GM23338 (cell line): ENCODE results near the gene SMTN. TPM values are rescaled to one million over a fixed set of nuclear protein-coding genes. Genes with fewer than 3 reads are reported as not detected.
A peak's percentile ranks its signal among the peaks of the same experiment; 100 is the strongest.

ENCODE experiments used
- ATAC-seq: fragments of 200-7000 bp; cut with Tn5 transposase; 3 replicates; pipeline ENCODE4 v1.9.1; 2020
- DNase-seq: peaks from one replicate; pipeline ENCODE4 v3.0.0-alpha.2; 2015; ENCODE audit warnings: low spot score
- H2AFZ ChIP-seq: fragments of 200-600 bp; sonication (generic); 2 replicates; pipeline ENCODE4 v1.8.0; 2016; ENCODE audit warnings: antibody characterized with exemption, mild to moderate bottlenecking, moderate library complexity
- H3F3A ChIP-seq: fragments of 200-600 bp; sonication (generic); replicated peaks from 2 replicates; pipeline ENCODE4 v1.8.0; 2017; ENCODE audit warnings: antibody characterized with exemption, mixed run types, low read depth
- H3K27ac ChIP-seq: fragments of 200-600 bp; sonication (generic); 2 replicates; pipeline ENCODE4 v1.6.1; 2016; ENCODE audit warnings: low read depth
- H3K27me3 ChIP-seq: fragments of 200-600 bp; sonication (generic); 2 replicates; pipeline ENCODE4 v1.8.0; 2016; ENCODE audit warnings: mild to moderate bottlenecking, mixed run types, moderate library complexity; ENCODE audit not compliant: insufficient read depth
- H3K36me3 ChIP-seq: fragments of 200-600 bp; sonication (generic); 2 replicates; pipeline ENCODE4 v1.8.0; 2016; ENCODE audit warnings: mild to moderate bottlenecking; ENCODE audit not compliant: insufficient read depth
- H3K4me1 ChIP-seq: fragments of 200-600 bp; sonication (generic); 2 replicates; pipeline ENCODE4 v1.8.0; 2016; ENCODE audit warnings: mild to moderate bottlenecking, moderate library complexity; ENCODE audit not compliant: insufficient read depth
- H3K4me2 ChIP-seq: fragments of 200-600 bp; sonication (generic); 2 replicates; pipeline ENCODE4 v1.7.1; 2017; ENCODE audit warnings: mixed run types
- H3K4me3 ChIP-seq: fragments of 200-600 bp; sonication (generic); 2 replicates; pipeline ENCODE4 v1.6.1; 2016; ENCODE audit warnings: mixed run types
- H3K79me2 ChIP-seq: fragments of 200-600 bp; sonication (generic); replicated peaks from 2 replicates; pipeline ENCODE4 v1.8.0; 2017; ENCODE audit warnings: mild to moderate bottlenecking; ENCODE audit not compliant: insufficient read depth
- H3K9me2 ChIP-seq: fragments of 200-600 bp; sonication (generic); 2 replicates; pipeline ENCODE4 v1.8.0; 2017; ENCODE audit not compliant: insufficient read depth
- H4K20me1 ChIP-seq: fragments of 200-600 bp; sonication (generic); replicated peaks from 2 replicates; pipeline ENCODE4 v1.8.0; 2017; ENCODE audit warnings: mild to moderate bottlenecking; ENCODE audit not compliant: insufficient read depth
- H3K27ac Mint-ChIP-seq: 2 replicates; pipeline ENCODE4 v1.8.0; 2020; ENCODE audit warnings: inconsistent platforms, mild to moderate bottlenecking, moderate library complexity, mixed read lengths
- H3K27me3 Mint-ChIP-seq: 3 replicates; pipeline ENCODE4 v1.8.0; 2022; ENCODE audit warnings: low read depth, mild to moderate bottlenecking, moderate library complexity, mixed read lengths, inconsistent platforms; ENCODE audit not compliant: insufficient read depth, poor library complexity
- H3K36me3 Mint-ChIP-seq: 3 replicates; pipeline ENCODE4 v1.8.0; 2021; ENCODE audit warnings: low read depth, mild to moderate bottlenecking, inconsistent platforms, moderate library complexity, mixed read lengths
- H3K4me1 Mint-ChIP-seq: 3 replicates; pipeline ENCODE4 v1.8.0; 2020; ENCODE audit warnings: mild to moderate bottlenecking, inconsistent platforms, mixed read lengths
- H3K4me3 Mint-ChIP-seq: 3 replicates; pipeline ENCODE4 v1.8.0; 2021; ENCODE audit warnings: moderate library complexity, mild to moderate bottlenecking, inconsistent platforms, mixed read lengths
- H3K9me3 Mint-ChIP-seq: 3 replicates; pipeline ENCODE4 v1.8.0; 2020; ENCODE audit warnings: moderate library complexity, mild to moderate bottlenecking, inconsistent platforms, mixed read lengths
- CREB1 ChIP-seq: fragments of 250-450 bp; sonication (Bioruptor Pico); IDR thresholded peaks from 2 replicates; pipeline ENCODE4 v1.5.0; 2020; ENCODE audit warnings: low read depth, mild to moderate bottlenecking, moderate library complexity
- EZH2 ChIP-seq: fragments of 200-600 bp; sonication (generic); IDR thresholded peaks from one replicate; pipeline ENCODE4 v1.8.0; 2017; ENCODE audit warnings: antibody characterized with exemption, mild to moderate bottlenecking, low read depth; ENCODE audit not compliant: unreplicated experiment
- EZH2phosphoT487 ChIP-seq: fragments of 200-600 bp; sonication (generic); IDR thresholded peaks from one replicate; pipeline ENCODE4 v1.8.1; 2018; ENCODE audit warnings: antibody characterized with exemption; ENCODE audit not compliant: unreplicated experiment
- JUNB ChIP-seq: IDR thresholded peaks from one replicate; pipeline ENCODE4 v1.6.1; 2016; ENCODE audit warnings: antibody characterized with exemption; ENCODE audit not compliant: unreplicated experiment
- NANOG ChIP-seq: IDR thresholded peaks from 2 replicates; pipeline ENCODE4 v1.6.1; 2016; ENCODE audit warnings: antibody characterized with exemption, borderline replicate concordance
- POLR2AphosphoS5 ChIP-seq: IDR thresholded peaks from 2 replicates; pipeline ENCODE4 v1.6.1; 2016; ENCODE audit warnings: antibody characterized with exemption, low read depth
- STAT1 ChIP-seq: IDR thresholded peaks from one replicate; pipeline ENCODE4 v1.6.1; 2016; ENCODE audit warnings: antibody characterized with exemption; ENCODE audit not compliant: unreplicated experiment
- ZNF114 ChIP-seq: fragments of 250-450 bp; sonication (Bioruptor Pico); IDR thresholded peaks from 2 replicates; pipeline ENCODE4 v1.5.0; 2020; ENCODE audit warnings: mild to moderate bottlenecking, moderate library complexity
- ZNF331 ChIP-seq: fragments of 250-450 bp; sonication (Bioruptor Pico); IDR thresholded peaks from 2 replicates; pipeline ENCODE4 v1.5.0; 2020; ENCODE audit warnings: low read depth, mild to moderate bottlenecking, moderate library complexity
- polyA plus RNA-seq: library from polyadenylated mRNA; unstranded; fragments of >200 nt; fragmentation: Nextera tagmentation; extraction: Ambion mirVana; gene quantifications from 2 replicates; pipeline ENCODE4 v1.2.1, GENCODE V29; 2016
- total RNA-seq: library from RNA; depleted of rRNA; stranded (reverse); fragments of >200 nt; shearing (Covaris generic); gene quantifications from 2 replicates; pipeline ENCODE4 v1.2.3, GENCODE V29; 2014
- TF ChIP-seq, protein P1 (sequence below): IDR thresholded peaks from 2 replicates; pipeline ENCODE4 v1.6.1; 2016; ENCODE audit warnings: antibody characterized with exemption
- TF ChIP-seq, protein P2 (sequence below): IDR thresholded peaks from one replicate; pipeline ENCODE4 v1.6.1; 2018; ENCODE audit warnings: antibody characterized with exemption; ENCODE audit not compliant: unreplicated experiment
- TF ChIP-seq, protein P3 (sequence below): fragments of 250-450 bp; sonication (Bioruptor Pico); IDR thresholded peaks from 2 replicates; pipeline ENCODE4 v1.5.0; 2020; ENCODE audit warnings: mild to moderate bottlenecking, moderate library complexity
- TF ChIP-seq, protein P4 (sequence below), 2 experiments: fragments of 200-600 bp in 1 of 2; sonication (generic) in 1 of 2; conservative IDR thresholded peaks; 2 replicates each; pipeline versions ENCODE4 v1.5.1 to v1.6.1; 2016 to 2017; ENCODE audit warnings: antibody characterized with exemption in 2 of 2, low read depth in 2 of 2, mild to moderate bottlenecking in 2 of 2, moderate library complexity in 1 of 2

Gene SMTN
- total and polyA plus RNA-seq, 2 experiments from 2014 or later = 27.4 to 32.2 TPM

DNA sequence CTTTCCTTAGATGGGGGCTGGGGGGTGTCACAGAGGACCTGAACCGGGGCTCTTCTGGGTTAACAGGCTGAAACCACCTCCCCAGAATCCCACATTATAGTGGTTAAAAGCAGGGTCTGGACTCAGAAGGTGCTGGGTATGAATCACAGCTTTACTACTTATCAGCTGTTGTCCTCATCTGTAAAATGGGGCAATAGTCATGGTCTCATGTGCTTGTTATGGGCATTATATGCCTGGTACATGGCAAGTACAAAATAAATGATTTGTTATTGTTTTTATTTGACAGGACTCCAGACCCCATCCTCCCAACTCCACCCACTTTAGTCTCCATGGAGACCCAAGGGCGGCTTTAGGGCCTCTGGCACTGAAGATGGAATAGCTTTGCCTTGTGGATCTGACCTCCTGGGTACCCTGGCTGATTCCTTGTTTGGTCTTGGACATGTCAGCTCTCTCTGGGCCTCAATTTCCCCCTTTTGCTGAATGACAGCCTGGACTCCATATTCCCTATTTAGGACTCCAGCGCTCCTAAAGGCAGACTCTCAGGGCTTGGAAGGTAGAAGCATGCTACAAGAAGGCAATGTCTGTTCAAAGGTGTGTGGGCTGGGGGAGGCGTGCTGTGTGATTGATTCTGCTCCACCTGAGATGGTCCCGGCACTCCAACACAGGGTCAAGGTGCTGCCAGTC, 812 bp upstream of the SMTN start:
- H3K4me3 ChIP-seq = peak overlapping the region; percentile 66
- peak overlapping the region; percentile 87 for H3K4me3 Mint-ChIP-seq
- H3K4me2 ChIP-seq = peak overlapping the region; percentile 100
- H3K27me3 Mint-ChIP-seq = peaks cover 24% of the 10 kb centered on the region
- no peak overlapping the region for H2AFZ ChIP-seq
- H3K27ac Mint-ChIP-seq = peak overlapping the region; percentile 98
- no peak for TF ChIP-seq ZNF331
- TF ChIP-seq STAT1 = no peak
- TF ChIP-seq, protein P1, sequence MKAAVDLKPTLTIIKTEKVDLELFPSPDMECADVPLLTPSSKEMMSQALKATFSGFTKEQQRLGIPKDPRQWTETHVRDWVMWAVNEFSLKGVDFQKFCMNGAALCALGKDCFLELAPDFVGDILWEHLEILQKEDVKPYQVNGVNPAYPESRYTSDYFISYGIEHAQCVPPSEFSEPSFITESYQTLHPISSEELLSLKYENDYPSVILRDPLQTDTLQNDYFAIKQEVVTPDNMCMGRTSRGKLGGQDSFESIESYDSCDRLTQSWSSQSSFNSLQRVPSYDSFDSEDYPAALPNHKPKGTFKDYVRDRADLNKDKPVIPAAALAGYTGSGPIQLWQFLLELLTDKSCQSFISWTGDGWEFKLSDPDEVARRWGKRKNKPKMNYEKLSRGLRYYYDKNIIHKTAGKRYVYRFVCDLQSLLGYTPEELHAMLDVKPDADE = no peak
- no peak for TF ChIP-seq JUNB
- TF ChIP-seq ZNF114 (CRISPR knock-in tag) = no peak
- TF ChIP-seq CREB1 = no peak
- TF ChIP-seq, protein P2, sequence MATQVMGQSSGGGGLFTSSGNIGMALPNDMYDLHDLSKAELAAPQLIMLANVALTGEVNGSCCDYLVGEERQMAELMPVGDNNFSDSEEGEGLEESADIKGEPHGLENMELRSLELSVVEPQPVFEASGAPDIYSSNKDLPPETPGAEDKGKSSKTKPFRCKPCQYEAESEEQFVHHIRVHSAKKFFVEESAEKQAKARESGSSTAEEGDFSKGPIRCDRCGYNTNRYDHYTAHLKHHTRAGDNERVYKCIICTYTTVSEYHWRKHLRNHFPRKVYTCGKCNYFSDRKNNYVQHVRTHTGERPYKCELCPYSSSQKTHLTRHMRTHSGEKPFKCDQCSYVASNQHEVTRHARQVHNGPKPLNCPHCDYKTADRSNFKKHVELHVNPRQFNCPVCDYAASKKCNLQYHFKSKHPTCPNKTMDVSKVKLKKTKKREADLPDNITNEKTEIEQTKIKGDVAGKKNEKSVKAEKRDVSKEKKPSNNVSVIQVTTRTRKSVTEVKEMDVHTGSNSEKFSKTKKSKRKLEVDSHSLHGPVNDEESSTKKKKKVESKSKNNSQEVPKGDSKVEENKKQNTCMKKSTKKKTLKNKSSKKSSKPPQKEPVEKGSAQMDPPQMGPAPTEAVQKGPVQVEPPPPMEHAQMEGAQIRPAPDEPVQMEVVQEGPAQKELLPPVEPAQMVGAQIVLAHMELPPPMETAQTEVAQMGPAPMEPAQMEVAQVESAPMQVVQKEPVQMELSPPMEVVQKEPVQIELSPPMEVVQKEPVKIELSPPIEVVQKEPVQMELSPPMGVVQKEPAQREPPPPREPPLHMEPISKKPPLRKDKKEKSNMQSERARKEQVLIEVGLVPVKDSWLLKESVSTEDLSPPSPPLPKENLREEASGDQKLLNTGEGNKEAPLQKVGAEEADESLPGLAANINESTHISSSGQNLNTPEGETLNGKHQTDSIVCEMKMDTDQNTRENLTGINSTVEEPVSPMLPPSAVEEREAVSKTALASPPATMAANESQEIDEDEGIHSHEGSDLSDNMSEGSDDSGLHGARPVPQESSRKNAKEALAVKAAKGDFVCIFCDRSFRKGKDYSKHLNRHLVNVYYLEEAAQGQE = no peak
- no peak for TF ChIP-seq NANOG
- TF ChIP-seq EZH2phosphoT487 = no peak
- TF ChIP-seq, protein P3, sequence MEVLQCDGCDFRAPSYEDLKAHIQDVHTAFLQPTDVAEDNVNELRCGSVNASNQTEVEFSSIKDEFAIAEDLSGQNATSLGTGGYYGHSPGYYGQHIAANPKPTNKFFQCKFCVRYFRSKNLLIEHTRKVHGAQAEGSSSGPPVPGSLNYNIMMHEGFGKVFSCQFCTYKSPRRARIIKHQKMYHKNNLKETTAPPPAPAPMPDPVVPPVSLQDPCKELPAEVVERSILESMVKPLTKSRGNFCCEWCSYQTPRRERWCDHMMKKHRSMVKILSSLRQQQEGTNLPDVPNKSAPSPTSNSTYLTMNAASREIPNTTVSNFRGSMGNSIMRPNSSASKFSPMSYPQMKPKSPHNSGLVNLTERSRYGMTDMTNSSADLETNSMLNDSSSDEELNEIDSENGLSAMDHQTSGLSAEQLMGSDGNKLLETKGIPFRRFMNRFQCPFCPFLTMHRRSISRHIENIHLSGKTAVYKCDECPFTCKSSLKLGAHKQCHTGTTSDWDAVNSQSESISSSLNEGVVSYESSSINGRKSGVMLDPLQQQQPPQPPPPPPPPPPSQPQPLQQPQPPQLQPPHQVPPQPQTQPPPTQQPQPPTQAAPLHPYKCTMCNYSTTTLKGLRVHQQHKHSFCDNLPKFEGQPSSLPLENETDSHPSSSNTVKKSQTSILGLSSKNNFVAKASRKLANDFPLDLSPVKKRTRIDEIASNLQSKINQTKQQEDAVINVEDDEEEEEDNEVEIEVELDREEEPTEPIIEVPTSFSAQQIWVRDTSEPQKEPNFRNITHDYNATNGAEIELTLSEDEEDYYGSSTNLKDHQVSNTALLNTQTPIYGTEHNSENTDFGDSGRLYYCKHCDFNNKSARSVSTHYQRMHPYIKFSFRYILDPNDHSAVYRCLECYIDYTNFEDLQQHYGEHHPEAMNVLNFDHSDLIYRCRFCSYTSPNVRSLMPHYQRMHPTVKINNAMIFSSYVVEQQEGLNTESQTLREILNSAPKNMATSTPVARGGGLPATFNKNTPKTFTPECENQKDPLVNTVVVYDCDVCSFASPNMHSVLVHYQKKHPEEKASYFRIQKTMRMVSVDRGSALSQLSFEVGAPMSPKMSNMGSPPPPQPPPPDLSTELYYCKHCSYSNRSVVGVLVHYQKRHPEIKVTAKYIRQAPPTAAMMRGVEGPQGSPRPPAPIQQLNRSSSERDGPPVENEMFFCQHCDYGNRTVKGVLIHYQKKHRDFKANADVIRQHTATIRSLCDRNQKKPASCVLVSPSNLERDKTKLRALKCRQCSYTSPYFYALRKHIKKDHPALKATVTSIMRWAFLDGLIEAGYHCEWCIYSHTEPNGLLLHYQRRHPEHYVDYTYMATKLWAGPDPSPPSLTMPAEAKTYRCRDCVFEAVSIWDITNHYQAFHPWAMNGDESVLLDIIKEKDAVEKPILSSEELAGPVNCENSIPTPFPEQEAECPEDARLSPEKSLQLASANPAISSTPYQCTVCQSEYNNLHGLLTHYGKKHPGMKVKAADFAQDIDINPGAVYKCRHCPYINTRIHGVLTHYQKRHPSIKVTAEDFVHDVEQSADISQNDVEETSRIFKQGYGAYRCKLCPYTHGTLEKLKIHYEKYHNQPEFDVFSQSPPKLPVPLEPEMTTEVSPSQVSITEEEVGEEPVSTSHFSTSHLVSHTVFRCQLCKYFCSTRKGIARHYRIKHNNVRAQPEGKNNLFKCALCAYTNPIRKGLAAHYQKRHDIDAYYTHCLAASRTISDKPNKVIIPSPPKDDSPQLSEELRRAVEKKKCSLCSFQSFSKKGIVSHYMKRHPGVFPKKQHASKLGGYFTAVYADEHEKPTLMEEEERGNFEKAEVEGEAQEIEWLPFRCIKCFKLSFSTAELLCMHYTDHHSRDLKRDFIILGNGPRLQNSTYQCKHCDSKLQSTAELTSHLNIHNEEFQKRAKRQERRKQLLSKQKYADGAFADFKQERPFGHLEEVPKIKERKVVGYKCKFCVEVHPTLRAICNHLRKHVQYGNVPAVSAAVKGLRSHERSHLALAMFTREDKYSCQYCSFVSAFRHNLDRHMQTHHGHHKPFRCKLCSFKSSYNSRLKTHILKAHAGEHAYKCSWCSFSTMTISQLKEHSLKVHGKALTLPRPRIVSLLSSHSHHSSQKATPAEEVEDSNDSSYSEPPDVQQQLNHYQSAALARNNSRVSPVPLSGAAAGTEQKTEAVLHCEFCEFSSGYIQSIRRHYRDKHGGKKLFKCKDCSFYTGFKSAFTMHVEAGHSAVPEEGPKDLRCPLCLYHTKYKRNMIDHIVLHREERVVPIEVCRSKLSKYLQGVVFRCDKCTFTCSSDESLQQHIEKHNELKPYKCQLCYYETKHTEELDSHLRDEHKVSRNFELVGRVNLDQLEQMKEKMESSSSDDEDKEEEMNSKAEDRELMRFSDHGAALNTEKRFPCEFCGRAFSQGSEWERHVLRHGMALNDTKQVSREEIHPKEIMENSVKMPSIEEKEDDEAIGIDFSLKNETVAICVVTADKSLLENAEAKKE (CRISPR knock-in tag) = no peak
- no peak for TF ChIP-seq EZH2
- TF ChIP-seq, protein P4, sequence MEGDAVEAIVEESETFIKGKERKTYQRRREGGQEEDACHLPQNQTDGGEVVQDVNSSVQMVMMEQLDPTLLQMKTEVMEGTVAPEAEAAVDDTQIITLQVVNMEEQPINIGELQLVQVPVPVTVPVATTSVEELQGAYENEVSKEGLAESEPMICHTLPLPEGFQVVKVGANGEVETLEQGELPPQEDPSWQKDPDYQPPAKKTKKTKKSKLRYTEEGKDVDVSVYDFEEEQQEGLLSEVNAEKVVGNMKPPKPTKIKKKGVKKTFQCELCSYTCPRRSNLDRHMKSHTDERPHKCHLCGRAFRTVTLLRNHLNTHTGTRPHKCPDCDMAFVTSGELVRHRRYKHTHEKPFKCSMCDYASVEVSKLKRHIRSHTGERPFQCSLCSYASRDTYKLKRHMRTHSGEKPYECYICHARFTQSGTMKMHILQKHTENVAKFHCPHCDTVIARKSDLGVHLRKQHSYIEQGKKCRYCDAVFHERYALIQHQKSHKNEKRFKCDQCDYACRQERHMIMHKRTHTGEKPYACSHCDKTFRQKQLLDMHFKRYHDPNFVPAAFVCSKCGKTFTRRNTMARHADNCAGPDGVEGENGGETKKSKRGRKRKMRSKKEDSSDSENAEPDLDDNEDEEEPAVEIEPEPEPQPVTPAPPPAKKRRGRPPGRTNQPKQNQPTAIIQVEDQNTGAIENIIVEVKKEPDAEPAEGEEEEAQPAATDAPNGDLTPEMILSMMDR (conservative IDR thresholded peaks at IDR 0.05; ENCODE audit: low read depth in 2 of 2) = no peak
- TF ChIP-seq POLR2AphosphoS5 = no peak
- H3K27ac ChIP-seq = no peak overlapping the region
- no peaks in the 10 kb centered on the region; the same call in 2 of the 3 replicates for H3K36me3 Mint-ChIP-seq
- H3K36me3 ChIP-seq = no peaks in the 10 kb centered on the region
- peaks cover 12% of the 10 kb centered on the region for H3K79me2 ChIP-seq
- H3K4me1 ChIP-seq = peaks cover 21% of the 10 kb centered on the region
- DNase-seq (peak; percentile 16), ATAC-seq (no peak)
- peaks cover 9% of the 10 kb centered on the region for H3K27me3 ChIP-seq
- H3K4me1 Mint-ChIP-seq = peaks cover 37% of the 10 kb centered on the region
- peaks cover 7% of the 10 kb centered on the region; the same call in 1 of the 2 replicates for H3F3A ChIP-seq
- peaks cover 4% of the 10 kb centered on the region; the same call in 1 of the 2 replicates for H4K20me1 ChIP-seq
- H3K9me3 Mint-ChIP-seq = no peaks in the 10 kb centered on the region
- no peaks in the 10 kb centered on the region for H3K9me2 ChIP-seq
